Naive thymus-derived CD4-positive, alpha-beta T cell (primary cell): ENCODE measurements around the gene HCST. TPM values are rescaled to one million over a fixed set of nuclear protein-coding genes. Genes with fewer than 3 reads are reported as not detected.
A peak's percentile ranks its signal among the peaks of the same experiment; 100 is the strongest.
"Not testable (repeated sequence)": the region's sequence is repeated elsewhere in the genome, so short reads cannot be mapped to it uniquely, and the experiment has no call there.

Experiments
- ATAC-seq: fragments of 150-1000 bp; cut with Tn5 transposase; 2 replicates; pipeline ENCODE4 v1.10.0; 2021; ENCODE audit warnings: mild to moderate bottlenecking, moderate library complexity
- CTCF ChIA-PET: fragments of 350-600 bp; sonication (Branson Sonifier 250); formaldehyde crosslinking; loops from one replicate; lab custom pipeline; 2021; ENCODE audit warnings: antibody characterized with exemption; lab: Charles Lee
- POLR2A ChIA-PET: fragments of 350-600 bp; sonication (Branson Sonifier 250); formaldehyde crosslinking; loops from one replicate; lab custom pipeline; 2021; ENCODE audit warnings: antibody characterized with exemption, inconsistent platforms; lab: Charles Lee
- DNase-seq, 9 donors: peaks; one replicate each; pipeline versions ENCODE4 v3.0.0 to v3.0.0-alpha.2; 2020 to 2022; ENCODE audit warnings: mixed read lengths in 1 of 9
- H3K27ac ChIP-seq: one replicate; pipeline ENCODE4 v1.7.0; 2013; ENCODE audit warnings: mild to moderate bottlenecking, low read depth, low read length, moderate library complexity
- H3K27me3 ChIP-seq, 2 donors: one replicate each; pipeline ENCODE4 v1.7.0; 2013; ENCODE audit warnings: low read length in 2 of 2, mild to moderate bottlenecking in 2 of 2, moderate library complexity in 2 of 2; ENCODE audit not compliant: control insufficient read depth in 2 of 2, insufficient read depth in 2 of 2
- H3K36me3 ChIP-seq, 3 experiments: 1 replicate in 2 of 3; 2 replicates in 1 of 3; pipeline ENCODE4 v1.7.0; 2013; ENCODE audit warnings: low read length in 3 of 3, mild to moderate bottlenecking in 3 of 3, moderate library complexity in 1 of 3; ENCODE audit not compliant: insufficient read depth in 3 of 3, control insufficient read depth in 2 of 3
- H3K4me1 ChIP-seq, 2 donors: one replicate each; pipeline ENCODE4 v1.7.0; 2013; ENCODE audit warnings: low read length in 2 of 2, mild to moderate bottlenecking in 2 of 2, moderate library complexity in 1 of 2; ENCODE audit not compliant: control insufficient read depth in 2 of 2, insufficient read depth in 2 of 2
- H3K4me3 ChIP-seq: 2 replicates; pipeline ENCODE4 v1.7.0; 2013; ENCODE audit warnings: mild to moderate bottlenecking, low read length
- H3K9me3 ChIP-seq, 3 experiments: 1 replicate in 2 of 3; 2 replicates in 1 of 3; pipeline ENCODE4 v1.7.0; 2013; ENCODE audit warnings: low read length in 3 of 3; ENCODE audit not compliant: control insufficient read depth in 2 of 3
- H3K27ac Mint-ChIP-seq, 9 donors: one replicate each; pipeline ENCODE4 v1.8.0; 2020 to 2022; ENCODE audit warnings: mixed read lengths in 9 of 9, mild to moderate bottlenecking in 8 of 9, moderate library complexity in 5 of 9, inconsistent platforms in 2 of 9
- H3K27me3 Mint-ChIP-seq, 5 donors: one replicate each; pipeline ENCODE4 v1.8.0; 2021 to 2022; ENCODE audit warnings: mixed read lengths in 5 of 5, mild to moderate bottlenecking in 1 of 5
- H3K36me3 Mint-ChIP-seq, 5 donors: one replicate each; pipeline ENCODE4 v1.8.0; 2020 to 2022; ENCODE audit warnings: mixed read lengths in 5 of 5, mild to moderate bottlenecking in 3 of 5, inconsistent platforms in 1 of 5
- H3K4me1 Mint-ChIP-seq, 7 donors: one replicate each; pipeline ENCODE4 v1.8.0; 2020 to 2022; ENCODE audit warnings: mixed read lengths in 7 of 7, mild to moderate bottlenecking in 3 of 7, inconsistent platforms in 1 of 7
- H3K4me3 Mint-ChIP-seq, 10 donors: one replicate each; pipeline ENCODE4 v1.8.0; 2020 to 2022; ENCODE audit warnings: mild to moderate bottlenecking in 10 of 10, mixed read lengths in 10 of 10, moderate library complexity in 6 of 10, inconsistent platforms in 2 of 10
- H3K9me3 Mint-ChIP-seq, 11 donors: one replicate each; pipeline ENCODE4 v1.8.0; 2020 to 2022; ENCODE audit warnings: mixed read lengths in 11 of 11, mild to moderate bottlenecking in 4 of 11, inconsistent platforms in 1 of 11, moderate library complexity in 1 of 11
- intact Hi-C, 2 donors: fragments of 100-400 bp; cut with micrococcal nuclease; formaldehyde crosslinking; loops; one replicate each; pipeline ENCODE4 v1.15.1; 2023
- polyA plus RNA-seq, 2 donors: library from polyadenylated mRNA; unstranded; fragments of 300-500 nt; fragmentation: Illumina TruSeq; gene quantifications; one replicate each; pipeline ENCODE4 v1.2.3, GENCODE V29; 2021
- total RNA-seq, 6 experiments: library from RNA in 5 of 6; stranded (reverse) in 5 of 6; gene quantifications; 1 replicate in 5 of 6; 2 replicates in 1 of 6; pipeline ENCODE4 v1.2.3 and lab custom pipeline; 2021 to 2026

The HCST gene
- total and polyA plus RNA-seq, 7 experiments from 2014 or later, result 57.4 to 895 (median 117) TPM

DNA sequence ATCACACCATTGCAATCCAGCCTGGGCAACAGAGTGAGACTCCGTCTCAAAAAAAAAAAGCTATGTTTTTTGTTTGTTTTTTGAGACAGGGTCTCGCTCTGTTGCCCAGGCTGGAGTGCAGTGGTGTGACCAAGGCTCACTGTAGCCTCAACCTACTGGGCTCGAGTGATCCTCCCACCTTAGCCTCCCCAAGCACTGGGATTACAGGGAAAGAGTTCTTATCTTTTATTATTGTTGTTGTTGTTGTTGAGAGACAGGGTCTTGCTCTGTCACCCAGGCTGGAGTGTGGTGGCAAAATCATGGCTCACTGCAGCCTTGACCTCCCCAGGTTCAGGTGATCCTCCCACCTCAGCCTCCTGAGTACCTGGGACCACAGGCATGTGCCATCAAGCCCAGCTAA lies 10.5 kb upstream of the HCST start:
- Mint-ChIP-seq H3K36me3 (peaks cover 9 to 51% (median 32%) of the 10 kb centered on the region in 5 donors), H3K4me1 (peaks cover 7 to 26% (median 15%) of the 10 kb centered on the region in 7 donors)
- not testable (repeated sequence) for DNase-seq, H3K9me3 Mint-ChIP-seq, H3K27ac Mint-ChIP-seq, H3K27ac ChIP-seq, H3K4me1 ChIP-seq, H3K27me3 Mint-ChIP-seq, H3K4me3 ChIP-seq, ATAC-seq, H3K9me3 ChIP-seq, H3K4me3 Mint-ChIP-seq, H3K27me3 ChIP-seq
- intact Hi-C loops, result loop anchor here in 1 of 2 donors (10.0 kb wide), 1 partner anchor 223 kb away; the partner anchor contains the start of genes OVOL3, POLR2I and TBCB
- H3K36me3 ChIP-seq, result peaks cover 21 to 91% (median 24%) of the 10 kb centered on the region in 3 experiments
- CTCF ChIA-PET, result interaction anchor here (1.2 kb wide), 1 partner anchor 10 kb away, joined by 6 read pairs; no protein-coding TSS in a partner anchor
- POLR2A ChIA-PET, result interaction anchor here (0.7 to 2.6 kb wide), 3 partner anchors 20 to 298 kb away, joined by 3 to 7 read pairs (median 3); no protein-coding TSS in a partner anchor

DNA sequence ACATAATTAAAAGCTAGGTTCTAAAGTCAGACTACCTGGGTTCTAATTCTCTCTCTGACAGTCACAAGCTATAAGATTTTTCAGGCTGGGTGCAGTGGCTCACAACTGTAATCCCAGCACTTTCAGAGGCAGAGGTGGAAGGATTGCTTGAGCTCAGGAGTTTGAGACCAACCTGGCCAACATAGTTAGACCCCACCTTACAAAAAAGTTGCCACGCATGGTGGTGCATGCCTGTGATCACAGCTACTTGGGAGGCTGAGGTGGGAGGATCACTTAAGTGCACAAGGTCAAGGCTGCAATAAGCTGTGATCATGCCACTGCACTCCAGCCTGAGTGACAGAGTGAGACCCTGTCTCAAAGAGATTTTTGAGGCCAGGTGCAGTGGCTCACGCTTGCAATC lies 8.0 kb upstream of the HCST start:
- no peak overlapping the region for H3K4me3 Mint-ChIP-seq

DNA sequence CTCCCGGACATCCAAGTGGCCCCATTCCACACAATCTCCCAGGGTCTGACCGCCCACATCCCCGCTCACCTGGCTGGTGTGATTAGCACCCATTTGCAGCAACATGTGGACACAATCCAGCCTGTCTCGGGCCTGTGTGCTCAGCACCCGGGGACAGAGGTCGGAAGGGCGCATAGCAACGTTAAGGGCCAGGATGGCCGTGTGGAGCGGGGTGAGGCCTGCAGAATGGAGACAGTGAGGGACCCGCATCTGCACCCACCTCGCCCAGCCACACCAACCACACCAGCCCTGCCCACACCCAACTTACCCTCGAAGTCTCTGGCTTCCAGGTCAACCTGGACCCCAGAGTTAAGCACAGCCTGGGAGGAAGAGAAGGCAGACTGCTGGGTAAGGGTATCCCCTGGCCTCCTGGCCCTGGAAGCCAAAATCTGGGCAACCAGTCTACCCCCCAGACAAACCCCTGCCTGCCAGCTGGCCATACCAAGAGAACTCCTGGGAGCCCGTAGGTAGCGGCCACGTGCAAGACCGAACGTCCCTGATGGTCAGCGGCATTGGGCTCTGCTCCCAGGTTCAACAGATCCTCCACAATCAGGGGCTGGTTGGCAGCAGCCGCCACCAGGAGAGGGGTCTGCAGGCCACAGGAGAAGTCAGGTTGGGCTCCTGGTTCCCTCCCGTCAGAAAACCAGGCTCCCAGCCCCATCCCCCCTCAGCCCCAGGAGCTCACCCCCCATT lies 6.3 kb upstream of the HCST start:
- no peaks in the 10 kb centered on the region for H3K27me3 Mint-ChIP-seq
- H3K36me3 Mint-ChIP-seq, result peaks cover 0 to 22% (median 14%) of the 10 kb centered on the region in 5 donors
- intact Hi-C loops, result loop anchor here in 1 of 2 donors (10.0 kb wide), 1 partner anchor 219 kb away; the partner anchor contains the start of genes OVOL3, POLR2I and TBCB
- CTCF ChIA-PET, result interaction anchor here (0.6 kb wide), 1 partner anchor 76 kb away, joined by 3 read pairs; no protein-coding TSS in a partner anchor
- ATAC-seq (no peak), DNase-seq (no peak)
- H3K4me1 ChIP-seq, result peaks cover 16 to 22% of the 10 kb centered on the region in 2 donors
- no peaks in the 10 kb centered on the region for H3K9me3 ChIP-seq
- H3K9me3 Mint-ChIP-seq, result peaks cover 0 to 3% (median 0%) of the 10 kb centered on the region in 11 donors
- H3K27ac ChIP-seq, result peak overlapping the region; percentile 100
- H3K4me1 Mint-ChIP-seq, result peaks cover 11 to 36% (median 21%) of the 10 kb centered on the region in 7 donors
- POLR2A ChIA-PET, result interaction anchor here (1.0 kb wide), 1 partner anchor 14 kb away, joined by 3 read pairs; no protein-coding TSS in a partner anchor
- H3K27ac Mint-ChIP-seq, result peak overlapping the region in 7 of 9 donors; percentile 17 to 97 (median 31)
- H3K4me3 Mint-ChIP-seq, result peak overlapping the region in 7 of 10 donors; percentile 30 to 74 (median 38)
- H3K4me3 ChIP-seq, result no peak overlapping the region
- H3K36me3 ChIP-seq, result peaks cover 9 to 65% (median 13%) of the 10 kb centered on the region in 3 experiments
- no peaks in the 10 kb centered on the region for H3K27me3 ChIP-seq

More for the DNA sequence above, 8.0 kb upstream of the HCST start:
- no peak for DNase-seq
- H3K9me3 Mint-ChIP-seq, result peaks cover 0 to 3% (median 0%) of the 10 kb centered on the region in 11 donors
- Histone ChIP-seq H3K9me3 (no peaks in the 10 kb centered on the region), H3K27me3 (no peaks in the 10 kb centered on the region), H3K4me1 (peaks cover 13 to 19% of the 10 kb centered on the region in 2 donors), H3K36me3 (peaks cover 13 to 78% (median 15%) of the 10 kb centered on the region in 3 experiments), H3K27ac (no peak overlapping the region), H3K4me3 (no peak overlapping the region)
- CTCF ChIA-PET, result interaction anchor here (0.9 to 1.0 kb wide), 3 partner anchors 12 to 38 kb away, joined by 3 to 6 read pairs (median 4); no protein-coding TSS in a partner anchor
- H3K36me3 Mint-ChIP-seq, result peaks cover 0 to 34% (median 19%) of the 10 kb centered on the region in 5 donors
- H3K27ac Mint-ChIP-seq, result peak overlapping the region in 2 of 9 donors; percentile 28 to 41
- no peaks in the 10 kb centered on the region for H3K27me3 Mint-ChIP-seq
- peaks cover 11 to 37% (median 22%) of the 10 kb centered on the region in 7 donors for H3K4me1 Mint-ChIP-seq
- no peak for ATAC-seq
- POLR2A ChIA-PET, result interaction anchor here (0.5 to 2.6 kb wide), 4 partner anchors 32 to 236 kb away, joined by 3 to 7 read pairs (median 3); no protein-coding TSS in a partner anchor
- intact Hi-C loops, result loop anchor here in 1 of 2 donors (10.0 kb wide), 1 partner anchor 220 kb away; the partner anchor contains the start of genes OVOL3, POLR2I and TBCB

DNA sequence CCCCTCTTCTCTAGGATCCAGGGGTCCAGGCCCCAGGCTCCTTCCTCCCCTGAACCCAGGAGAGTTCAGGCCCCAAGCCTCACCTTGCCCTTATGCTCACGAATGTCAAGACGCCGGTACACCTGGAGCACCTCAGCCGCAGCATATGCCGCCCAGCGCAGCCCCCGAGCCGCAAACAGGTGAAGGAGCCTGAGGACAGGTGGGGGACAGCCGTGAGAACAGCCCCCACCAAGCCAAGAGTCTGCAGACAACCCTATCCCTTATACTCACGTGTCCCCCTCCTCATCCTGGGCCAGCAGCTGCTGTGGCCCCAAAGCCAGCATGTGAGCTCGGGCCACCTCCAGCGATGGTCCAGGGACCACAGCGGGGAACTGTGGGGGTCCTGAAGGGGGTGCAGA lies 5.7 kb upstream of the HCST start:
- H3K9me3 ChIP-seq, result no peaks in the 10 kb centered on the region
- H3K4me3 Mint-ChIP-seq, result peak overlapping the region in 6 of 10 donors; percentile 30 to 83 (median 42)
- ATAC-seq (no peak), DNase-seq (no peak)
- peaks cover 0 to 3% (median 0%) of the 10 kb centered on the region in 11 donors for H3K9me3 Mint-ChIP-seq
- peaks cover 22 to 28% of the 10 kb centered on the region in 2 donors for H3K4me1 ChIP-seq
- POLR2A ChIA-PET, result interaction anchor here (1.0 kb wide), 1 partner anchor 14 kb away, joined by 3 read pairs; no protein-coding TSS in a partner anchor
- peaks cover 11 to 41% (median 22%) of the 10 kb centered on the region in 7 donors for H3K4me1 Mint-ChIP-seq
- no peak overlapping the region for H3K4me3 ChIP-seq
- CTCF ChIA-PET, result no interaction called here
- H3K27ac Mint-ChIP-seq, result peak overlapping the region in 6 of 9 donors; percentile 8 to 97 (median 46)
- peak overlapping the region; percentile 100 for H3K27ac ChIP-seq
- H3K36me3 Mint-ChIP-seq, result peaks cover 0 to 22% (median 12%) of the 10 kb centered on the region in 5 donors
- no peaks in the 10 kb centered on the region for H3K27me3 Mint-ChIP-seq
- intact Hi-C loops, result loop anchor here in 1 of 2 donors (10.0 kb wide), 1 partner anchor 218 kb away; the partner anchor contains the start of genes OVOL3, POLR2I and TBCB
- H3K36me3 ChIP-seq, result peaks cover 9 to 63% (median 10%) of the 10 kb centered on the region in 3 experiments
- no peaks in the 10 kb centered on the region for H3K27me3 ChIP-seq

DNA sequence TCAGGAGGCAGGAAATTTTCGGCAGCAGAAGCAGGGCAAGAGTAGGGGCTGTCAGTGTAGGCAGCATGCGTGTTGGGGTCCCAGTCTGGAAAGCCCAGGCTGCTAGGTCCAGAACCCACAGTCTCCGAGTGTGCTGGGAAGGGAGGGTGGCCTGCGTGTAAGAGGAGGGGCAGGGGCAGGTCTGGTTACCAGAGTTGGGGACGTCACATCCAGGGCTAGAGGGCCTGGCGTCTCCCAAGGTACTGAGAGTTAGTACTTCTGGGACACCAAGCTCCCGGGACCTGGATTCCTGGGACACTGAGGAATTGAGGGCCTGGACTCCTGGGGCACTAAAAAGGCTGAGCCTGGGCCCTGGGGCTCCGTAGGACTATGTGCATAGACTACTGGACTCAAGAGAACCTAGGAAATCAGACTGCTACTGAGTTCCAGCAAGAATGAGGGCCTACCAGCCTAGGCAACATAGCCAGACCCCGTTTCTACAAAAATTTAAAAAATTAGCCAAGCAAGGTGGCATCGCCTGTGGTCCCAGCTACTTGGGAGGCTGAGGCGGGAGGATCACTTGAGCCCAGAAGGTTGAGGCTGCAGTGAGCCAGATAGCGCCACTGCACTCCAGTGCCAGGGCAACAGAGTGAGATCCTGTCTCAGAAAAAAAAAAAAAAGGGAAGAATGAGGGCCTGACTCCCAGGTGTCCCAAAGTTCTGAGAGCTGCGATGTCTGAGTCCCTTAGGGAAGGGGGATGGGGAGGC lies 4.5 kb upstream of the HCST start:
- Histone ChIP-seq H3K9me3 (no peaks in the 10 kb centered on the region), H3K27me3 (no peaks in the 10 kb centered on the region), H3K4me1 (peaks cover 25 to 33% of the 10 kb centered on the region in 2 donors), H3K27ac (peak overlapping the region; percentile 100), H3K4me3 (peak overlapping the region; percentile 94), H3K36me3 (peaks cover 3 to 53% (median 10%) of the 10 kb centered on the region in 3 experiments)
- Mint-ChIP-seq H3K36me3 (peaks cover 0 to 20% (median 8%) of the 10 kb centered on the region in 5 donors), H3K4me1 (peaks cover 19 to 47% (median 33%) of the 10 kb centered on the region in 7 donors), H3K9me3 (peaks cover 0 to 3% (median 0%) of the 10 kb centered on the region in 11 donors), H3K27ac (peak overlapping the region; percentile 82 to 97 (median 96)), H3K4me3 (peak overlapping the region; percentile 77 to 100 (median 94)), H3K27me3 (no peaks in the 10 kb centered on the region)
- CTCF ChIA-PET, result interaction anchor here (0.6 to 1.7 kb wide), 4 partner anchors 9 to 17 kb away, joined by 3 to 6 read pairs (median 4); no protein-coding TSS in a partner anchor
- DNase-seq, result no peak
- intact Hi-C loops, result loop anchor here (2.0 to 10.0 kb wide), 2 partner anchors 61 to 217 kb away; partner anchors contain the start of genes OVOL3 (in 1 of the 2), POLR2I (in 1 of the 2) and TBCB (in 1 of the 2)
- no peak for ATAC-seq
- POLR2A ChIA-PET, result interaction anchor here (0.5 to 1.5 kb wide), 9 partner anchors 10 to 159 kb away, joined by 3 to 11 read pairs (median 5); partner anchors contain the start of genes IGFLR1 and TYROBP
